Neuronal stem cell (in vitro differentiated cells): ENCODE results near the gene TBC1D16.
A peak's percentile ranks its signal among the peaks of the same experiment; 100 is the strongest.

ENCODE experiments used
- DNase-seq: peaks from one replicate; pipeline ENCODE4 v3.0.0-alpha.2; 2013; ENCODE audit warnings: low spot score
- H2AFZ ChIP-seq: one replicate; pipeline ENCODE4 v1.6.1; 2013; ENCODE audit warnings: mild to moderate bottlenecking, low read length, inconsistent platforms
- H2AK5ac ChIP-seq: 2 replicates; pipeline ENCODE4 v1.6.1; 2013; ENCODE audit warnings: low read depth, mild to moderate bottlenecking, inconsistent platforms, low read length, moderate library complexity, mixed read lengths
- H2BK120ac ChIP-seq: 2 replicates; pipeline ENCODE4 v1.6.1; 2013; ENCODE audit warnings: low read depth, mild to moderate bottlenecking, inconsistent platforms, low read length, moderate library complexity, mixed read lengths
- H2BK12ac ChIP-seq: one replicate; pipeline ENCODE4 v1.6.1; 2013; ENCODE audit warnings: low read length, inconsistent platforms
- H2BK15ac ChIP-seq: 2 replicates; pipeline ENCODE4 v1.6.1; 2013; ENCODE audit warnings: mild to moderate bottlenecking, low read length, inconsistent platforms, mixed read lengths
- H2BK5ac ChIP-seq: one replicate; pipeline ENCODE4 v1.6.1; 2013; ENCODE audit warnings: inconsistent platforms, mild to moderate bottlenecking, low read length, moderate library complexity
- H3K14ac ChIP-seq: one replicate; pipeline ENCODE4 v1.6.1; 2013; ENCODE audit warnings: low read length, inconsistent platforms
- H3K18ac ChIP-seq: 2 replicates; pipeline ENCODE4 v1.6.1; 2013; ENCODE audit warnings: low read length, inconsistent platforms
- H3K23ac ChIP-seq: 2 replicates; pipeline ENCODE4 v1.6.1; 2013; ENCODE audit warnings: low read depth, mild to moderate bottlenecking, mixed read lengths, low read length, inconsistent platforms; ENCODE audit not compliant: poor library complexity
- H3K27ac ChIP-seq: replicated peaks from 3 replicates; pipeline ENCODE4 v1.5.1; 2013; ENCODE audit warnings: low read length, inconsistent platforms
- H3K27me3 ChIP-seq, 3 experiments: 2 replicates each; pipeline ENCODE4 v1.6.1; 2013; ENCODE audit warnings: low read length in 3 of 3, mild to moderate bottlenecking in 2 of 3, inconsistent platforms in 1 of 3, low read depth in 1 of 3, mixed read lengths in 1 of 3, moderate library complexity in 1 of 3; ENCODE audit not compliant: control insufficient read depth in 3 of 3, insufficient read depth in 3 of 3
- H3K36me3 ChIP-seq, 2 donors: replicated peaks in 1 of 2; 2 replicates each; pipeline ENCODE4 v1.6.1; 2013; ENCODE audit warnings: low read length in 2 of 2; ENCODE audit not compliant: control insufficient read depth in 2 of 2, insufficient read depth in 2 of 2
- H3K4ac ChIP-seq: 2 replicates; pipeline ENCODE4 v1.6.1; 2013; ENCODE audit warnings: inconsistent platforms, mild to moderate bottlenecking, low read length, moderate library complexity
- H3K4me1 ChIP-seq, 2 donors: 1 replicate in 1 of 2; 2 replicates in 1 of 2; pipeline ENCODE4 v1.6.1; 2013; ENCODE audit warnings: low read length in 2 of 2, low read depth in 1 of 2; ENCODE audit not compliant: control insufficient read depth in 2 of 2, insufficient read depth in 1 of 2
- H3K4me2 ChIP-seq: one replicate; pipeline ENCODE4 v1.6.1; 2013; ENCODE audit warnings: mild to moderate bottlenecking, low read length, inconsistent platforms; ENCODE audit not compliant: insufficient read depth, poor library complexity, severe bottlenecking
- H3K4me3 ChIP-seq, 2 donors: 2 replicates each; pipeline ENCODE4 v1.5.1; 2013; ENCODE audit warnings: low read length in 2 of 2, mild to moderate bottlenecking in 2 of 2, inconsistent platforms in 1 of 2, moderate library complexity in 1 of 2
- H3K79me1 ChIP-seq: one replicate; pipeline ENCODE4 v1.6.1; 2013; ENCODE audit warnings: low read depth, mild to moderate bottlenecking, inconsistent platforms, low read length, moderate library complexity
- H3K9ac ChIP-seq: one replicate; pipeline ENCODE4 v1.6.1; 2013; ENCODE audit warnings: mild to moderate bottlenecking, low read depth, low read length, inconsistent platforms; ENCODE audit not compliant: poor library complexity
- H3K9me3 ChIP-seq, 2 donors: replicated peaks in 1 of 2; 2 replicates each; pipeline versions ENCODE3 to v1.6.1; 2013; ENCODE audit warnings: low read length in 2 of 2, mild to moderate bottlenecking in 2 of 2, inconsistent platforms in 1 of 2, low read depth in 1 of 2, mixed read lengths in 1 of 2, moderate library complexity in 1 of 2; ENCODE audit not compliant: control insufficient read depth in 2 of 2, insufficient read depth in 1 of 2
- H4K8ac ChIP-seq: one replicate; pipeline ENCODE4 v1.6.1; 2013; ENCODE audit warnings: low read depth, mild to moderate bottlenecking, inconsistent platforms, low read length, moderate library complexity
- H4K91ac ChIP-seq: one replicate; pipeline ENCODE4 v1.6.1; 2013; ENCODE audit warnings: low read length, low read depth, mild to moderate bottlenecking, inconsistent platforms; ENCODE audit not compliant: poor library complexity
- WGBS, 2 donors: extraction: QIAGEN DNeasy Blood & Tissue Kit; methylation state at CpG; one replicate each; pipeline ENCODE4 v1.1.7; 2013; ENCODE audit warnings: missing lambda C conversion rate in 2 of 2, mixed read lengths in 1 of 2; ENCODE audit not compliant: insufficient read length in 2 of 2, insufficient replicate concordance in 1 of 2; ENCODE audit errors: extremely low coverage in 2 of 2; 5-methylcytosine and 5-hydroxymethylcytosine counted together

TBC1D16 gene

GRCh38 chr17:79888811-79889634 lies 146.6 kb downstream of the TBC1D16 start:
- H3K4ac ChIP-seq, result no peak overlapping the region
- no peak overlapping the region for H2AFZ ChIP-seq
- H4K8ac ChIP-seq, result no peak overlapping the region
- peak overlapping the region; percentile 88 for H4K91ac ChIP-seq
- no peak overlapping the region for H3K9ac ChIP-seq
- no peak overlapping the region for H3K27ac ChIP-seq
- no peak overlapping the region for H3K14ac ChIP-seq
- H3K79me1 ChIP-seq, result no peaks in the 10 kb centered on the region
- peaks cover 0 to 2% of the 10 kb centered on the region in 2 donors for H3K4me1 ChIP-seq
- no peak overlapping the region for H2BK12ac ChIP-seq
- H3K27me3 ChIP-seq, result peaks cover 0 to 26% (median 0%) of the 10 kb centered on the region in 3 experiments
- peak overlapping the region; percentile 19 for H2AK5ac ChIP-seq
- H3K36me3 ChIP-seq, result no peaks in the 10 kb centered on the region
- H2BK15ac ChIP-seq, result no peak overlapping the region
- H3K18ac ChIP-seq, result no peak overlapping the region
- no peak overlapping the region for H3K23ac ChIP-seq
- WGBS, 2 donors, result no CpG with 5 or more reads among the region's 22 CpGs
- H2BK5ac ChIP-seq, result no peak overlapping the region
- H3K9me3 ChIP-seq, result peaks cover 0 to under 1% of the 10 kb centered on the region in 2 donors
- peak overlapping the region in 1 of 2 donors; percentile 48 for H3K4me3 ChIP-seq
- H3K4me2 ChIP-seq, result no peak overlapping the region
- no peak for DNase-seq
- H2BK120ac ChIP-seq, result no peak overlapping the region

GRCh38 chr17:79888009-79888540 lies 147.6 kb downstream of the TBC1D16 start:
- no peak overlapping the region for H2BK120ac ChIP-seq
- no peak for DNase-seq

GRCh38 chr17:79887451-79887991 lies 148.2 kb downstream of the TBC1D16 start:
- Histone ChIP-seq H3K4me2 (no peak overlapping the region), H3K27me3 (peaks cover 0 to 26% (median 0%) of the 10 kb centered on the region in 3 experiments), H2AK5ac (no peak overlapping the region), H2BK15ac (no peak overlapping the region), H3K23ac (no peak overlapping the region), H2BK5ac (no peak overlapping the region), H2AFZ (no peak overlapping the region), H3K9me3 (no peaks in the 10 kb centered on the region), H3K27ac (no peak overlapping the region), H4K8ac (no peak overlapping the region), H3K9ac (no peak overlapping the region), H2BK120ac (no peak overlapping the region), H3K79me1 (no peaks in the 10 kb centered on the region), H3K14ac (peak overlapping the region; percentile 41), H3K18ac (no peak overlapping the region), H3K36me3 (no peaks in the 10 kb centered on the region), H3K4me3 (no peak overlapping the region), H3K4ac (no peak overlapping the region), H2BK12ac (no peak overlapping the region), H3K4me1 (peaks cover 0 to 2% of the 10 kb centered on the region in 2 donors), H4K91ac (no peak overlapping the region)
- no peak for DNase-seq
- no CpG with 5 or more reads among the region's 14 CpGs for WGBS, 2 donors

More at GRCh38 chr17:79888009-79888540, 147.6 kb downstream of the TBC1D16 start:
- no peak overlapping the region for H2AFZ ChIP-seq
- no peak overlapping the region for H2BK15ac ChIP-seq
- H2AK5ac ChIP-seq, result no peak overlapping the region
- H3K36me3 ChIP-seq, result no peaks in the 10 kb centered on the region
- WGBS, 2 donors, result no CpG with 5 or more reads among the region's 17 CpGs
- H3K4me2 ChIP-seq, result no peak overlapping the region
- H2BK5ac ChIP-seq, result no peak overlapping the region
- H3K18ac ChIP-seq, result no peak overlapping the region
- H2BK12ac ChIP-seq, result no peak overlapping the region
- no peak overlapping the region for H3K14ac ChIP-seq
- H3K79me1 ChIP-seq, result no peaks in the 10 kb centered on the region
- no peak overlapping the region for H3K4ac ChIP-seq
- no peak overlapping the region for H4K91ac ChIP-seq
- H3K9me3 ChIP-seq, result no peaks in the 10 kb centered on the region
- H3K27ac ChIP-seq, result no peak overlapping the region
- no peak overlapping the region for H3K4me3 ChIP-seq
- H4K8ac ChIP-seq, result no peak overlapping the region
- H3K4me1 ChIP-seq, result peaks cover 0 to 2% of the 10 kb centered on the region in 2 donors
- no peak overlapping the region for H3K9ac ChIP-seq
- no peak overlapping the region for H3K23ac ChIP-seq
- H3K27me3 ChIP-seq, result peaks cover 0 to 26% (median 0%) of the 10 kb centered on the region in 3 experiments

- DNase-seq, result no peak
- no peaks in the 10 kb centered on the region for H3K36me3 ChIP-seq
- no peak overlapping the region for H3K4me3 ChIP-seq
- H3K4me2 ChIP-seq, result no peak overlapping the region
- no peak overlapping the region for H2AK5ac ChIP-seq
- no peak overlapping the region for H4K91ac ChIP-seq
- H4K8ac ChIP-seq, result no peak overlapping the region
- H2BK120ac ChIP-seq, result no peak overlapping the region
- no CpG with 5 or more reads among the region's 7 CpGs for WGBS, 2 donors
- H2BK12ac ChIP-seq, result no peak overlapping the region
- peaks cover 0 to 17% (median 0%) of the 10 kb centered on the region in 3 experiments for H3K27me3 ChIP-seq
- no peaks in the 10 kb centered on the region for H3K9me3 ChIP-seq
- H3K23ac ChIP-seq, result no peak overlapping the region
- H3K14ac ChIP-seq, result no peak overlapping the region
- H2BK5ac ChIP-seq, result no peak overlapping the region
- no peak overlapping the region for H3K4ac ChIP-seq
- H2AFZ ChIP-seq, result no peak overlapping the region
- H3K4me1 ChIP-seq, result no peaks in the 10 kb centered on the region
- H3K79me1 ChIP-seq, result no peaks in the 10 kb centered on the region
- H3K18ac ChIP-seq, result no peak overlapping the region
- H3K9ac ChIP-seq, result no peak overlapping the region
- no peak overlapping the region for H3K27ac ChIP-seq
- H2BK15ac ChIP-seq, result no peak overlapping the region
Observed at GRCh38 chr17:79883202-79883601, 152.5 kb downstream of the TBC1D16 start.
